GM23248 (cell line): ENCODE data around the gene AKAP6. TPM values are rescaled to one million over a fixed set of nuclear protein-coding genes. Genes with fewer than 3 reads are reported as not detected.

Experiments
- DNase-seq: peaks from one replicate; pipeline ENCODE4 v3.0.0-alpha.2; 2015
- H2AFZ ChIP-seq: fragments of 200-600 bp; sonication (generic); 2 replicates; pipeline ENCODE4 v1.6.1; 2016; ENCODE audit warnings: antibody characterized with exemption
- H3F3A ChIP-seq: fragments of 200-600 bp; sonication (generic); 2 replicates; pipeline ENCODE4 v1.6.1; 2016; ENCODE audit warnings: mild to moderate bottlenecking, antibody characterized with exemption, mixed run types; ENCODE audit not compliant: insufficient read depth
- H3K27ac ChIP-seq: fragments of 200-600 bp; sonication (generic); 2 replicates; pipeline ENCODE4 v1.5.1; 2016; ENCODE audit warnings: mild to moderate bottlenecking
- H3K27me3 ChIP-seq: fragments of 200-600 bp; sonication (generic); replicated peaks from 2 replicates; pipeline ENCODE4 v1.6.1; 2016; ENCODE audit warnings: mild to moderate bottlenecking; ENCODE audit not compliant: insufficient read depth
- H3K36me3 ChIP-seq: fragments of 200-600 bp; sonication (generic); 2 replicates; pipeline ENCODE4 v1.6.1; 2016; ENCODE audit warnings: low read depth, mild to moderate bottlenecking
- H3K4me1 ChIP-seq: fragments of 200-600 bp; sonication (generic); 2 replicates; pipeline ENCODE4 v1.6.1; 2016; ENCODE audit warnings: mild to moderate bottlenecking; ENCODE audit not compliant: insufficient read depth
- H3K4me2 ChIP-seq: fragments of 200-600 bp; sonication (generic); one replicate; pipeline ENCODE4 v1.6.1; 2016; ENCODE audit warnings: mild to moderate bottlenecking; ENCODE audit not compliant: unreplicated experiment
- H3K4me3 ChIP-seq: fragments of 200-600 bp; sonication (generic); 2 replicates; pipeline ENCODE4 v1.5.1; 2016; ENCODE audit warnings: mild to moderate bottlenecking
- H3K79me2 ChIP-seq: fragments of 200-600 bp; sonication (generic); 2 replicates; pipeline ENCODE4 v1.6.1; 2016; ENCODE audit warnings: mild to moderate bottlenecking; ENCODE audit not compliant: insufficient read depth
- H3K9ac ChIP-seq: fragments of 200-600 bp; sonication (generic); 2 replicates; pipeline ENCODE4 v1.6.1; 2016; ENCODE audit warnings: mild to moderate bottlenecking
- H3K9me2 ChIP-seq: fragments of 200-600 bp; sonication (generic); 2 replicates; pipeline ENCODE4 v1.6.1; 2016; ENCODE audit warnings: mixed run types, mild to moderate bottlenecking, moderate library complexity; ENCODE audit not compliant: insufficient read depth
- H3K9me3 ChIP-seq: fragments of 200-600 bp; sonication (generic); one replicate; pipeline ENCODE4 v1.6.1; 2017; ENCODE audit warnings: low read depth
- H4K20me1 ChIP-seq: fragments of 200-600 bp; sonication (generic); 2 replicates; pipeline ENCODE4 v1.6.0; 2016; ENCODE audit not compliant: insufficient read depth
- EZH2 ChIP-seq: fragments of 200-600 bp; sonication (generic); IDR thresholded peaks from 2 replicates; pipeline ENCODE4 v1.6.1; 2018; ENCODE audit warnings: antibody characterized with exemption, mild to moderate bottlenecking; ENCODE audit not compliant: insufficient read depth, poor library complexity, severe bottlenecking
- EZH2phosphoT487 ChIP-seq: fragments of 200-600 bp; sonication (generic); IDR thresholded peaks from 2 replicates; pipeline ENCODE4 v1.6.1; 2018; ENCODE audit warnings: antibody characterized with exemption, moderate library complexity, mild to moderate bottlenecking, low read depth; ENCODE audit not compliant: insufficient read depth
- WGBS, 2 experiments: methylation state at CpG; one replicate each; pipeline ENCODE4 v1.1.6; 2015 to 2017; ENCODE audit warnings: low lambda C conversion rate in 2 of 2, low coverage in 1 of 2; ENCODE audit errors: missing lambda C conversion rate in 2 of 2; 5-methylcytosine and 5-hydroxymethylcytosine counted together
- in situ Hi-C: fragments of 300-500 bp; cut with MboI; formaldehyde crosslinking; loops from 2 replicates; pipeline ENCODE4 v1.15.0; 2020
- polyA plus RNA-seq: library from polyadenylated mRNA; unstranded; fragments of >200 nt; fragmentation: Nextera tagmentation; extraction: Ambion mirVana; gene quantifications from 2 replicates; pipeline ENCODE4 v1.2.1, GENCODE V29; 2016
- total RNA-seq: library from RNA; depleted of rRNA; stranded (reverse); fragments of >200 nt; shearing (Covaris generic); gene quantifications from 2 replicates; pipeline ENCODE4 v1.2.3, GENCODE V29; 2014

AKAP6 gene
- total and polyA plus RNA-seq, 2 experiments from 2014 or later: 4.8 to 19.1 TPM

DNA sequence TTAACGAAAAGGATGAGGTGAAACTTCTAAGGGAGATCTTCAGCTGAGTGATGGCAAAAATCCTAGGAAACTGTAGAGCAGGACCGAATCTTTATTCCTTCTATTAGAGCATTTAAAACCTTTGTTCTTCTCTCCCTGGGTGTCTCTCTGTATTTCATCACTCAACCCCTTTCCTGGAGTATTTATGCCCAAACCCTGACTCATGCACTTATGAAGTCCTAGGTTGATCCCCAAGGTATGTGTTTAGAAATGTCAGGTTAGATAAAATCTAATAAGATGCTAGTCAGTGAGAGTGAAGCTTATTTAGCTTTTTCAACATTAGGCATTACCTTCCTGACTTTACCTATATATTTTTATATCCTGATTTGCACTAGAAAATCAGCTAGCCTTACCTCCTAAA lies 369.7 kb downstream of the AKAP6 start:
- in situ Hi-C loops: no loop called here
- Histone ChIP-seq H3F3A (peaks cover 28% of the 10 kb centered on the region), H2AFZ (no peak overlapping the region), H3K4me3 (no peak overlapping the region), H3K9ac (no peak overlapping the region), H3K4me1 (peaks cover 52% of the 10 kb centered on the region), H3K27ac (no peak overlapping the region), H3K9me3 (no peaks in the 10 kb centered on the region), H3K27me3 (no peaks in the 10 kb centered on the region), H3K36me3 (no peaks in the 10 kb centered on the region), H4K20me1 (no peaks in the 10 kb centered on the region), H3K79me2 (no peaks in the 10 kb centered on the region), H3K4me2 (peak overlapping the region; percentile 39), H3K9me2 (no peaks in the 10 kb centered on the region)
- TF ChIP-seq EZH2 (no peak), EZH2phosphoT487 (no peak)
- 71 to 78% methylated on average over 2 of the region's 2 CpGs for WGBS, 2 experiments
- DNase-seq: peak; percentile 58

DNA sequence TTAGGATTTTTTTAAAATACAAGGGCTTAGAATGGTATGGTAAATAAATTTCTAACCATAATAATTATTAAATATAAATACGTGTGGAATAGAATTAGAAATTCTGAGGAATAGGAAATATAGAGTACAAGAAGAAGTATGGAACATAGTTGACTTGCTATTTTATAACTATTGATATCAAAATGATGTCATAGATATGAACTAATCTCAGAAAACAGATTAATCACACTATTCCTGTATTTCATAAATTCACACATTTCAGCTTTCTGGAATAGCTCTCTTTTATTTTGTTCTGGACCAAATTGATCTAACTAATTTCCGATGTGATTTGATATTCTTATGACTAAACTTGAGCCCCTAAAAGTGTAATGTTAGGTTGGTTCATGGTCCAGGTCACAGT lies 372.4 kb downstream of the AKAP6 start:
- DNase-seq: no peak
- TF ChIP-seq EZH2phosphoT487 (no peak), EZH2 (no peak)
- no peak overlapping the region for H3K4me2 ChIP-seq
- in situ Hi-C loops: loop anchor here (25.0 kb wide), 1 partner anchor 1086 kb away; no protein-coding TSS in a partner anchor
- no peaks in the 10 kb centered on the region for H3K9me3 ChIP-seq
- no peak overlapping the region for H2AFZ ChIP-seq
- WGBS, 2 experiments: 96 to 98% methylated on average over 2 of the region's 2 CpGs
- peaks cover 52% of the 10 kb centered on the region for H3K4me1 ChIP-seq
- no peak overlapping the region for H3K27ac ChIP-seq
- no peaks in the 10 kb centered on the region for H3K9me2 ChIP-seq
- no peak overlapping the region for H3K9ac ChIP-seq
- H4K20me1 ChIP-seq: no peaks in the 10 kb centered on the region
- H3K36me3 ChIP-seq: no peaks in the 10 kb centered on the region
- no peaks in the 10 kb centered on the region for H3K27me3 ChIP-seq
- H3K79me2 ChIP-seq: no peaks in the 10 kb centered on the region
- no peak overlapping the region for H3K4me3 ChIP-seq
- H3F3A ChIP-seq: peaks cover 28% of the 10 kb centered on the region

DNA sequence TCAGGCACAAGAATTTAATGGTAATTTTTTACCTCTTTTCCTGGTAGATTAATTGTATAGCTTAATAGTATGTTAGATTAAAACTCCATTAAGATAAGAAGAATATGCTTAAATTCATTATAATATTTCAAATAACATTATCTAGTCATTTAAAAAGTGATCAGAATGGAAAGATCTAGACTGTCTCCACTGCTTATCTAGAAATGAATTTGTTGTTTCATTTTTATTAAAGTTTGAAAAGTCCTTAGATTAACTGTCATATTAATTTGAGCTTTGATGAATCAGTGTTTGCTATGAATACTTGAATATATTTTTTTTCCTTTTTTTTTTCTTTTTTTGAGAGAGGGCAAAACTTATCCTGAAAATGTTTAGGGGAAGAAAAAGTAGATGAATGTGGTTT lies 373.0 kb downstream of the AKAP6 start:
- Histone ChIP-seq H3K36me3 (no peaks in the 10 kb centered on the region), H3K4me2 (peak overlapping the region; percentile 58), H3K4me3 (no peak overlapping the region), H3K9me2 (no peaks in the 10 kb centered on the region), H3K9me3 (no peaks in the 10 kb centered on the region), H3K27ac (peak overlapping the region; percentile 53), H3K4me1 (peaks cover 47% of the 10 kb centered on the region), H3K27me3 (no peaks in the 10 kb centered on the region), H2AFZ (peak overlapping the region; percentile 73), H3K9ac (peak overlapping the region; percentile 20), H3K79me2 (no peaks in the 10 kb centered on the region), H4K20me1 (no peaks in the 10 kb centered on the region), H3F3A (peaks cover 21% of the 10 kb centered on the region)
- TF ChIP-seq EZH2 (no peak), EZH2phosphoT487 (no peak)
- no peak for DNase-seq
- in situ Hi-C loops: loop anchor here (25.0 kb wide), 1 partner anchor 1085 kb away; no protein-coding TSS in a partner anchor

- Histone ChIP-seq H3K9me2 (no peaks in the 10 kb centered on the region), H3K9me3 (no peaks in the 10 kb centered on the region), H3K36me3 (no peaks in the 10 kb centered on the region), H3K4me2 (peak overlapping the region; percentile 58), H3F3A (peaks cover 17% of the 10 kb centered on the region), H3K4me3 (no peak overlapping the region), H3K79me2 (no peaks in the 10 kb centered on the region), H4K20me1 (no peaks in the 10 kb centered on the region), H3K9ac (peak overlapping the region; percentile 20), H3K4me1 (peaks cover 42% of the 10 kb centered on the region), H3K27me3 (no peaks in the 10 kb centered on the region), H2AFZ (peak overlapping the region; percentile 73), H3K27ac (peak overlapping the region; percentile 53)
- in situ Hi-C loops: loop anchor here (25.0 kb wide), 1 partner anchor 1085 kb away; no protein-coding TSS in a partner anchor
- no peak for TF ChIP-seq EZH2
- no peak for TF ChIP-seq EZH2phosphoT487
- 18% methylated on average over 8 of the region's 8 CpGs for WGBS, 2 experiments
- peak; percentile 62 for DNase-seq
These were observed 373.5 kb downstream of the AKAP6 start for GRCh38 chr14:32702562-32702961.
